ENCODE data around the gene CFAP43. TPM values are rescaled to one million over a fixed set of nuclear protein-coding genes. Genes with fewer than 3 reads are reported as not detected.

CFAP43 gene
- total and polyA plus RNA-seq, 10 of the 15 experiments (the other 5 are each of a cell fraction or from before 2014, with no cell fraction given) = 0.06 to 0.14 (median 0.10) TPM; not detected in 5

DNA sequence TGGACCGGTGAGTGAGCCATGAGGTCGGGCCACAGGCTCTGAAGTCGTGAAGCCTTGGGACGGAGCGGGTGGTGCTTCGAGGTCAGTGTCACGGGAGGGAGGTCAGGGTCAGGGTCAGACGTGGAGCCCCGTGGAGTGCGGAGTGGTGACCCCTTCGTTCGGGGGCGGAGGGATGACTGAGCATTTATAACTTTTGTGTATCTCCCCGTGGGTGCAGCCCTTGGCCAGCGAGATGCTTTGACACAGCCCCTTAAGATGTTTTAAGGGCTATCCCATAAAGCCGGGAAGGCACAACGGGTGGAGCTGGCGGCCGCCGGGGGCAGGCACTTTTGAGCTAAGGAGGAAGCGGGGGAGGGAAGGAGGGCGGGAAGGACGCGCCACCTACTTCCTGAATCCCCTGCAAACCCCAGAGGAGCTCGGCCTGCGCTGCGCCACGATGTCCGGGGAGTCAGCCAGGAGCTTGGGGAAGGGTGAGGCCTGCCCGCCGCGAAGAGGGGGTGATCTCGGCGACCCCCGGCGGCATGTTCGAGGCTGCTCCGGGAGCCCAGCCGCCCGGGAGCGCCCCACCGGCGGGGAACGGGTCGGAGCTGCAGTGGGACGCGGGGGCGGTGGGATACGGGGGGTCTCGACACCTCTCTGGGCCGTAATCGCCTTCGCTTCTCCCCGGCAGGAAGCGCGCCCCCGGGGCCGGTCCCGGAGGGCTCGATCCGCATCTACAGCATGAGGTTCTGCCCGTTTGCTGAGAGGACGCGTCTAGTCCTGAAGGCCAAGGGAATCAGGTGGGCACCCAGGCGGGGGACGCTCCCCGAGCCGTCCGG, 22.5 kb upstream of the CFAP43 start, which contains the start of gene GSTO1 (continued):
- TF ChIP-seq NR2F1 (conservative IDR thresholded peaks at IDR 0.05) (peak; percentile 93), YBX1 (IDR thresholded peaks at IDR 0.05) (no peak), CUX1 (IDR thresholded peaks at IDR 0.05; ENCODE audit: insufficient replicate concordance, low read depth, low read length) (no peak), ZSCAN29 (IDR thresholded peaks at IDR 0.05) (no peak), GABPA (IDR thresholded peaks at IDR 0.05; ENCODE audit: low read depth) (peak; percentile 71; the same call in 1 of the 2 replicates), IKZF1 (conservative IDR thresholded peaks at IDR 0.05) (peak; percentile 92), CBFB (IDR thresholded peaks at IDR 0.05; ENCODE audit: low read depth) (peak; percentile 35; the same call in 1 of the 2 replicates), POLR2AphosphoS2 (IDR thresholded peaks at IDR 0.05; ENCODE audit: low read depth, low read length) (peak; percentile 80), SREBF1 (IDR thresholded peaks at IDR 0.05; ENCODE audit: low read length) (no peak), SREBF2 (IDR thresholded peaks at IDR 0.05; ENCODE audit: low read length) (no peak)
- TF ChIP-seq, protein P1, sequence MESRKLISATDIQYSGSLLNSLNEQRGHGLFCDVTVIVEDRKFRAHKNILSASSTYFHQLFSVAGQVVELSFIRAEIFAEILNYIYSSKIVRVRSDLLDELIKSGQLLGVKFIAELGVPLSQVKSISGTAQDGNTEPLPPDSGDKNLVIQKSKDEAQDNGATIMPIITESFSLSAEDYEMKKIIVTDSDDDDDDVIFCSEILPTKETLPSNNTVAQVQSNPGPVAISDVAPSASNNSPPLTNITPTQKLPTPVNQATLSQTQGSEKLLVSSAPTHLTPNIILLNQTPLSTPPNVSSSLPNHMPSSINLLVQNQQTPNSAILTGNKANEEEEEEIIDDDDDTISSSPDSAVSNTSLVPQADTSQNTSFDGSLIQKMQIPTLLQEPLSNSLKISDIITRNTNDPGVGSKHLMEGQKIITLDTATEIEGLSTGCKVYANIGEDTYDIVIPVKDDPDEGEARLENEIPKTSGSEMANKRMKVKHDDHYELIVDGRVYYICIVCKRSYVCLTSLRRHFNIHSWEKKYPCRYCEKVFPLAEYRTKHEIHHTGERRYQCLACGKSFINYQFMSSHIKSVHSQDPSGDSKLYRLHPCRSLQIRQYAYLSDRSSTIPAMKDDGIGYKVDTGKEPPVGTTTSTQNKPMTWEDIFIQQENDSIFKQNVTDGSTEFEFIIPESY (IDR thresholded peaks at IDR 0.05) = no peak

Measured in GM12878 (cell line).